HepG2 (cell line): Measurements from ENCODE around the gene NDUFS4. TPM values are rescaled to one million over a fixed set of nuclear protein-coding genes. Genes with fewer than 3 reads are reported as not detected.
"Not testable (repeated sequence)": the region's sequence is repeated elsewhere in the genome, so short reads cannot be mapped to it uniquely, and the experiment has no call there.

Experiments
- ATAC-seq: fragments of 200-7000 bp; cut with Tn5 transposase; 3 replicates; pipeline ENCODE4 v1.9.1; 2020; ENCODE audit warnings: mild to moderate bottlenecking, moderate library complexity
- BruUV-seq: library from RNA; stranded (reverse); fragments of 400-500 nt; replicated peaks from 2 replicates; lab custom pipeline; 2021; lab: Mats Ljungman, UMichigan
- CTCF ChIA-PET: fragments of 300-600 bp; formaldehyde crosslinking; extraction: SDS; loops from one replicate; lab custom pipeline; 2021; ENCODE audit warnings: low total read pairs, inconsistent platforms, low intra/inter-chr PET ratio; lab: Yijun Ruan, JAX
- POLR2A ChIA-PET: fragments of 350-600 bp; sonication (Branson Sonifier 250); formaldehyde crosslinking; loops from one replicate; lab custom pipeline; 2020; ENCODE audit warnings: antibody characterized with exemption, inconsistent platforms; lab: Yijun Ruan, JAX
- DNase-seq: peaks from one replicate; pipeline ENCODE4 v3.0.0-alpha.2; 2015; ENCODE audit warnings: low spot score
- FAIRE-seq: peaks from 3 replicates; lab custom pipeline; 2011; peaks lifted over from hg19 to GRCh38; lab: Jason Lieb, UNC
- H2AFZ ChIP-seq: one replicate; pipeline ENCODE4 v1.6.1; 2011; ENCODE audit warnings: low read length, inconsistent platforms
- H3K27ac ChIP-seq: fragments of 300-600 bp; 3 replicates; pipeline ENCODE4 v1.8.0; 2011; ENCODE audit warnings: mixed run types, mild to moderate bottlenecking, mixed read lengths, low read length, inconsistent platforms; ENCODE audit not compliant: insufficient read depth; ENCODE audit errors: extremely low read length
- H3K27me3 ChIP-seq, 2 experiments: fragments of 200-600 bp in 1 of 2; 2 replicates in 1 of 2; 3 replicates in 1 of 2; pipeline versions ENCODE4 v1.6.0 to v1.8.0; 2011; ENCODE audit warnings: low read length in 2 of 2, mild to moderate bottlenecking in 2 of 2, moderate library complexity in 2 of 2, inconsistent platforms in 1 of 2; ENCODE audit not compliant: insufficient read depth in 2 of 2, control insufficient read depth in 1 of 2
- H3K36me3 ChIP-seq, 2 experiments: fragments of 200-600 bp in 1 of 2; replicated peaks in 1 of 2; 2 replicates in 1 of 2; 3 replicates in 1 of 2; pipeline versions ENCODE4 v1.5.1 to v1.8.0; 2011; ENCODE audit warnings: low read length in 2 of 2, inconsistent platforms in 1 of 2; ENCODE audit not compliant: insufficient read depth in 2 of 2, control insufficient read depth in 1 of 2
- H3K4me1 ChIP-seq: 2 replicates; pipeline ENCODE4 v1.5.1; 2012; ENCODE audit warnings: low read length, inconsistent platforms; ENCODE audit not compliant: insufficient read depth
- H3K4me2 ChIP-seq: 2 replicates; pipeline ENCODE4 v1.6.0; 2011; ENCODE audit warnings: low read depth, low read length, inconsistent platforms
- H3K4me3 ChIP-seq, 3 experiments: fragments of 200-600 bp in 1 of 3; sonication (generic), shearing (Covaris generic) in 1 of 3; replicated peaks in 1 of 3; 2 replicates each; pipeline ENCODE4 v1.5.1; 2011 to 2016; ENCODE audit warnings: low read length in 3 of 3, inconsistent platforms in 2 of 3, low read depth in 2 of 3, mild to moderate bottlenecking in 2 of 3, control low read depth in 1 of 3, mixed read lengths in 1 of 3; ENCODE audit not compliant: insufficient read depth in 1 of 3
- H3K79me2 ChIP-seq: one replicate; pipeline ENCODE4 v1.6.1; 2011; ENCODE audit warnings: low read length, inconsistent platforms; ENCODE audit not compliant: insufficient read depth
- H3K9ac ChIP-seq: 2 replicates; pipeline ENCODE4 v1.6.0; 2011; ENCODE audit warnings: mild to moderate bottlenecking, low read depth, low read length, inconsistent platforms; ENCODE audit not compliant: insufficient read depth
- H3K9me3 ChIP-seq: 2 replicates; pipeline ENCODE4 v1.5.1; 2012; ENCODE audit warnings: mild to moderate bottlenecking, low read length
- H4K20me1 ChIP-seq: 2 replicates; pipeline ENCODE4 v1.6.0; 2011; ENCODE audit warnings: inconsistent platforms, mild to moderate bottlenecking, low read length, moderate library complexity; ENCODE audit not compliant: insufficient read depth
- CCAR2 ChIP-seq: fragments of 200-400 bp; formaldehyde crosslinking; optimal IDR thresholded peaks from 2 replicates; pipeline ENCODE3; 2018; ENCODE audit warnings: low read depth, mild to moderate bottlenecking, low read length, moderate library complexity
- MBD4 ChIP-seq: IDR thresholded peaks from 2 replicates; pipeline ENCODE4 v1.6.1; 2012; ENCODE audit warnings: low read length, inconsistent platforms, borderline replicate concordance
- ZKSCAN8 ChIP-seq: IDR thresholded peaks from 2 replicates; pipeline ENCODE4 v1.6.1; 2016; ENCODE audit warnings: borderline replicate concordance, missing genetic modification reagents, missing compliant biosample characterization
- WGBS: methylation state at CpG from one replicate; pipeline ENCODE4 v1.1.6; 2017; ENCODE audit warnings: low lambda C conversion rate; 5-methylcytosine and 5-hydroxymethylcytosine counted together
- in situ Hi-C: cut with HindIII; loops from 2 replicates; pipeline ENCODE4 v1.10.0; 2017; ENCODE audit warnings: low pct_unique_long_range_greater_than_20kb; ENCODE audit not compliant: extremely low pct_ligation_motif_present
- intact Hi-C: fragments of 100-400 bp; cut with micrococcal nuclease; formaldehyde crosslinking; loops from one replicate; pipeline ENCODE4 v1.10.0; 2022; ENCODE audit not compliant: unreplicated experiment
- polyA plus RNA-seq, 8 experiments: library from polyadenylated mRNA; depleted of rRNA in 3 of 8; stranded (reverse) in 7 of 8; unstranded in 1 of 8; fragments of >200 nt; fragmentation: Illumina TruSeq in 4 of 8; extraction: Trizol in 4 of 8; gene quantifications; 2 replicates each; pipeline versions ENCODE4 v1.2.1 to v1.2.3, GENCODE V29; 2011 to 2016; ENCODE audit warnings: low read depth in 4 of 8, missing spikeins in 1 of 8, mixed read lengths in 1 of 8; ENCODE audit not compliant: insufficient read depth in 1 of 8
- total RNA-seq, 5 experiments: library from RNA; depleted of rRNA; stranded (reverse); fragments of >200 nt; fragmentation: Illumina TruSeq; extraction: Trizol; gene quantifications; 2 replicates each; pipeline ENCODE4 v1.2.3, GENCODE V29; 2016; ENCODE audit warnings: low read depth in 1 of 5
- TF ChIP-seq, protein P1 (sequence below): sonication (generic); formaldehyde crosslinking; IDR thresholded peaks from 2 replicates; pipeline ENCODE4 v1.5.0; 2020; ENCODE audit warnings: mild to moderate bottlenecking, missing genetic modification reagents

Gene NDUFS4
- total and polyA plus RNA-seq, 2 of the 13 experiments (the other 11 are each of a cell fraction or from before 2014, with no cell fraction given) = 121 to 126 TPM

DNA sequence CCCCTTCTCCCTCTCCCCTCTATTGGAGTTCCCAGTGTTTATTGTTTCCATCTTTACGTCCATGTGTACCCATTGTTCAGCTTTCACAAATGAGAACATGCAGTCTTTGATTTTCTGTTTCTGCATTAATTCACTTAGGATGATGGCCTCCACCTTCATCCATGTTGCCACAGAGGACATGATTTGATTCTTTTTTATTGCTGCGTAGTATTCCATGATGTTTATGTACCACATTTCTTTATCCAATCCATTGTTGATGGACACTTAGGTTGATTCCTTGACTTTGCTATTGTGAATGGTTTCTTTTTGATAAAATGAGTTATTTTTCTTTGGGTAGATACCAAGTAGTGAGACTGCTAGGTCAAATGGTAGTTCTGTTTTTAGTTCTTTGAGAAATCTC lies 88.9 kb downstream of the NDUFS4 start:
- peaks cover 7% of the 10 kb centered on the region; the same call in 1 of the 2 replicates for H3K4me1 ChIP-seq
- CTCF ChIA-PET = no interaction called here
- H3K9ac ChIP-seq = no peak overlapping the region
- no peak overlapping the region for H3K27ac ChIP-seq
- peaks cover 3 to 7% of the 10 kb centered on the region in 2 experiments; a peak in 4 of 5 replicates for H3K36me3 ChIP-seq
- POLR2A ChIA-PET = no interaction called here
- ATAC-seq (no peak), DNase-seq (no peak), FAIRE-seq (no peak)
- no peak overlapping the region for H3K4me3 ChIP-seq
- no peaks in the 10 kb centered on the region for H3K9me3 ChIP-seq
- peaks cover 2% of the 10 kb centered on the region for H3K79me2 ChIP-seq
- TF ChIP-seq CCAR2 = no peak
- no peak for TF ChIP-seq ZKSCAN8 (CRISPR knock-in tag)
- TF ChIP-seq, protein P1, sequence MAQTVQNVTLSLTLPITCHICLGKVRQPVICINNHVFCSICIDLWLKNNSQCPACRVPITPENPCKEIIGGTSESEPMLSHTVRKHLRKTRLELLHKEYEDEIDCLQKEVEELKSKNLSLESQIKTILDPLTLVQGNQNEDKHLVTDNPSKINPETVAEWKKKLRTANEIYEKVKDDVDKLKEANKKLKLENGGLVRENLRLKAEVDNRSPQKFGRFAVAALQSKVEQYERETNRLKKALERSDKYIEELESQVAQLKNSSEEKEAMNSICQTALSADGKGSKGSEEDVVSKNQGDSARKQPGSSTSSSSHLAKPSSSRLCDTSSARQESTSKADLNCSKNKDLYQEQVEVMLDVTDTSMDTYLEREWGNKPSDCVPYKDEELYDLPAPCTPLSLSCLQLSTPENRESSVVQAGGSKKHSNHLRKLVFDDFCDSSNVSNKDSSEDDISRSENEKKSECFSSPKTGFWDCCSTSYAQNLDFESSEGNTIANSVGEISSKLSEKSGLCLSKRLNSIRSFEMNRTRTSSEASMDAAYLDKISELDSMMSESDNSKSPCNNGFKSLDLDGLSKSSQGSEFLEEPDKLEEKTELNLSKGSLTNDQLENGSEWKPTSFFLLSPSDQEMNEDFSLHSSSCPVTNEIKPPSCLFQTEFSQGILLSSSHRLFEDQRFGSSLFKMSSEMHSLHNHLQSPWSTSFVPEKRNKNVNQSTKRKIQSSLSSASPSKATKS (CRISPR knock-in tag) = no peak
- TF ChIP-seq MBD4 = no peak
- 98% methylated on average over 2 of the region's 2 CpGs for WGBS
- H4K20me1 ChIP-seq = no peaks in the 10 kb centered on the region
- H3K27me3 ChIP-seq = no peaks in the 10 kb centered on the region
- in situ Hi-C loops (no loop called here), intact Hi-C loops (no loop called here)
- no peak overlapping the region for H3K4me2 ChIP-seq
- BruUV-seq = no TSS peak
- H2AFZ ChIP-seq = no peak overlapping the region

DNA sequence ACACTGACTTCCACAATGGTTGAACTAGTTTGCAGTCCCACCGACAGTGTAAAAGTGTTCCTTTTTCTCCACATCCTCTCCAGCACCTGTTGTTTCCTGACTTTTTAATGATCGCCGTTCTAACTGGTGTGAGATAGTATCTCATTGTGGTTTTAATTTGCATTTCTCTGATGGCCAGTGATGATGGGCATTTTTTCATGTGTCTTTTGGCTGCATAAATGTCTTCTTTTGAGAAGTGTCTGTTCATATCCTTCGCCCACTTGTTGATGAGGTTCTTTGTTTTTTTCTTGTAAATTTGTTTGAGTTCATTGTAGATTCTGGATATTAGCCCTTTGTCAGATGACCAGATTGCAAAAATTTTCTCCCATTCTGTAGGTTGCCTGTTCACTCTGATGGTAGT lies 100.1 kb downstream of the NDUFS4 start:
- H3K27ac ChIP-seq, H3K9me3 ChIP-seq, POLR2A ChIA-PET, FAIRE-seq, ATAC-seq, DNase-seq, H4K20me1 ChIP-seq, H3K9ac ChIP-seq, in situ Hi-C loops, H2AFZ ChIP-seq, H3K79me2 ChIP-seq, H3K4me1 ChIP-seq, H3K36me3 ChIP-seq, H3K4me2 ChIP-seq, H3K4me3 ChIP-seq, CTCF ChIA-PET, BruUV-seq, intact Hi-C loops, H3K27me3 ChIP-seq: not testable (repeated sequence)
- 98% methylated on average over 4 of the region's 4 CpGs for WGBS

DNA sequence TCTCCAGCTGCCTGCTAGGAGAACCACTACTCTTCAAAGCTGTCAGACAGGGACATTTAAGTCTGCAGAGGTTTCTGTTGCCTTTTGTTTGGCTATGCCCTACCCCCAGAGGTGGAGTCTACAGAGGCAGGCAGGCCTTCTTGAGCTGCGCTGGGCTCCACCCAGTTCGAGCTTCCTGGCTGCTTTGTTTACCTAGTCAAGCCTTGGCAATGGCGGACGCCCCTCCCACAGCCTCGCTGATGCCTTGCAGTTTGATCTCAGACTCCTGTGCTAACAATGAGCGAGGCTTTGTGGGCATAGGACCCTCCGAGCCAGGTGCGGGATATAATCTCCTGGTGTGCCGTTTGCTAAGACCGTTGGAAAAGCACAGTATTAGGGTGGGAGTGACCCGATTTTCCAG lies 104.9 kb downstream of the NDUFS4 start:
- H3K4me1 ChIP-seq, H3K9ac ChIP-seq, BruUV-seq, ATAC-seq, H4K20me1 ChIP-seq, DNase-seq, H3K9me3 ChIP-seq, FAIRE-seq, H3K36me3 ChIP-seq, H3K4me3 ChIP-seq, POLR2A ChIA-PET, H2AFZ ChIP-seq, H3K4me2 ChIP-seq, in situ Hi-C loops, H3K27me3 ChIP-seq, H3K79me2 ChIP-seq, CTCF ChIA-PET, H3K27ac ChIP-seq, intact Hi-C loops: not testable (repeated sequence)
- WGBS = no CpG with 5 or more reads among the region's 11 CpGs
